SJSA1 (cell line): ENCODE data around the gene PHACTR3. TPM values are rescaled to one million over a fixed set of nuclear protein-coding genes. Genes with fewer than 3 reads are reported as not detected.

Source experiments
- DNase-seq, 2 experiments: peaks; one replicate each; pipeline ENCODE4 v3.0.0-alpha.2; 2015 to 2020; ENCODE audit warnings: low spot score in 2 of 2, low read depth in 1 of 2
- H3K27ac ChIP-seq: fragments of 250-450 bp; sonication (Bioruptor Pico); 2 replicates; pipeline ENCODE4 v1.5.1; 2020; ENCODE audit warnings: mild to moderate bottlenecking, moderate library complexity
- H3K27me3 ChIP-seq: fragments of 250-450 bp; sonication (Bioruptor Pico); replicated peaks from 2 replicates; pipeline ENCODE4 v1.5.1; 2020; ENCODE audit warnings: mild to moderate bottlenecking, moderate library complexity
- H3K36me3 ChIP-seq: fragments of 250-450 bp; sonication (Bioruptor Pico); 2 replicates; pipeline ENCODE4 v1.5.1; 2020; ENCODE audit warnings: mild to moderate bottlenecking
- H3K4me1 ChIP-seq: fragments of 250-450 bp; sonication (Bioruptor Pico); replicated peaks from 2 replicates; pipeline ENCODE4 v1.6.1; 2021; ENCODE audit warnings: mild to moderate bottlenecking
- H3K4me3 ChIP-seq: fragments of 250-450 bp; sonication (Bioruptor Pico); 2 replicates; pipeline ENCODE4 v1.5.1; 2020; ENCODE audit warnings: mild to moderate bottlenecking
- H3K9me3 ChIP-seq: fragments of 250-450 bp; sonication (Bioruptor Pico); replicated peaks from 2 replicates; pipeline ENCODE4 v1.5.1; 2020; ENCODE audit warnings: mild to moderate bottlenecking
- total RNA-seq: library from RNA; depleted of rRNA; stranded (reverse); fragments of >200 nt; shearing (Covaris generic); gene quantifications from 2 replicates; pipeline ENCODE4 v1.2.3, GENCODE V29; 2014

The PHACTR3 gene
- total RNA-seq, 1 experiment from 2014 or later: not detected

DNA sequence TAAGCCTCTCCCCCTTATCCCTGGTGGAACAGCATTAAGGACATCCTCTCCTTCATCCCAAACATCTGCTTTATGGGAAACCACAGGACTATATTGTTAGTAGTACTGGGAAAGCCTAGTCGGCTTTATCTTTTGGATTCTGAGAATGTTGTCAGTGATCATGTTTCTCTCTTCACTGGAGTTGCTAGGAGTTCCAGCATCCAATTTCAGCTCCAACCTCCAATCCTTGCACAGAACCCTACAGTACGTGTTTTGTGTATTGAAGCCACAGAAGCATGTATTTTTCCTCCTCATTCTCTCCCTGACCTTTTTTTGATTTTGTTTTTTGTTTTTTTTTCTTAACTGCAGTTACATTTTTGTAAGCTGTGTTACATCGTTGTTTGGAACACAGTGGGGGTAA, 84.0 kb downstream of the PHACTR3 start:
- Histone ChIP-seq H3K36me3 (no peaks in the 10 kb centered on the region), H3K27ac (no peak overlapping the region), H3K9me3 (no peaks in the 10 kb centered on the region), H3K27me3 (no peaks in the 10 kb centered on the region), H3K4me3 (no peak overlapping the region), H3K4me1 (no peaks in the 10 kb centered on the region)
- no peak for DNase-seq

DNA sequence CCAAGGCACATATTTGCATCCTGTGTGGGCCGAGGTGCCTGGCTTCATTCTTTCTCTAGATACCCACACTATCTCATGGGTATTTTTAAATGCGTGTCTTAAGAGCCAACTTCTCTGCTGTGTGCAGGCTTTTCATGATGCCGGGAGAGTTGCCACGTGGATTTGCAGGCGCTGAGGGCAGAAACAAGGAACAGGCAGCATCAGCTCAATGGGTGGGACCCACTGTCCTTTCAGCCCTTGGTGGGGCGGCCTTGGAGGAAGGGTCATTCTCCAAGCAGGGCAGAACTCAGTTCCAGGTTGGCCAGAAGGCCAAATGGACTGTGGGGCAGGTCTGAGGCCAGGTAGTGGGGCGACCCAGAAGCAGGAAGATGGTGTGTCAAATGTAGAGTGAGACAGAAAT, 84.7 kb downstream of the PHACTR3 start:
- H3K4me3 ChIP-seq: no peak overlapping the region

DNA sequence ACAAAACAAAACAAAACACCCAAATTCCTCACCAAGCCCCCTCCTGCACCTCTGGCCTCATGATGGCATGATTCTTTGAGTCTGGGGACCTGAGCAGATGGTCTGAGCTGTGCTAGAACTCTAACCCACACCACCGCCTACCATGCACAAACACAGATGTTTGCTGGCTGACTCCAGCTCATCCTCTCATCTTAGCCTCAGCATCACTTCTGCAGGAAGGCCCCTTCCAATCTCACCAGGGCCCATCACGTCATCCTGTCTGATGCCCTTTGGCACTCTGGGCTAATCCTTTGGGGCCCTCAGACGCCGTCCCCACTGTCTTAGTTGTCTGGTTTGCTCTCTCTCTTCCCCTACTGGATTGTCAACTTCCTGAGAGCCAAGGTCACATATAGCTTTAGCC, 85.8 kb downstream of the PHACTR3 start:
- DNase-seq: no peak
- no peaks in the 10 kb centered on the region for H3K27me3 ChIP-seq
- no peak overlapping the region for H3K4me3 ChIP-seq
- no peaks in the 10 kb centered on the region for H3K4me1 ChIP-seq
- no peaks in the 10 kb centered on the region for H3K9me3 ChIP-seq
- H3K36me3 ChIP-seq: no peaks in the 10 kb centered on the region
- no peak overlapping the region for H3K27ac ChIP-seq

More for the DNA sequence above, 84.7 kb downstream of the PHACTR3 start:
- H3K27ac ChIP-seq: no peak overlapping the region
- DNase-seq: no peak
- no peaks in the 10 kb centered on the region for H3K9me3 ChIP-seq
- no peaks in the 10 kb centered on the region for H3K36me3 ChIP-seq
- no peaks in the 10 kb centered on the region for H3K27me3 ChIP-seq
- no peaks in the 10 kb centered on the region for H3K4me1 ChIP-seq

DNA sequence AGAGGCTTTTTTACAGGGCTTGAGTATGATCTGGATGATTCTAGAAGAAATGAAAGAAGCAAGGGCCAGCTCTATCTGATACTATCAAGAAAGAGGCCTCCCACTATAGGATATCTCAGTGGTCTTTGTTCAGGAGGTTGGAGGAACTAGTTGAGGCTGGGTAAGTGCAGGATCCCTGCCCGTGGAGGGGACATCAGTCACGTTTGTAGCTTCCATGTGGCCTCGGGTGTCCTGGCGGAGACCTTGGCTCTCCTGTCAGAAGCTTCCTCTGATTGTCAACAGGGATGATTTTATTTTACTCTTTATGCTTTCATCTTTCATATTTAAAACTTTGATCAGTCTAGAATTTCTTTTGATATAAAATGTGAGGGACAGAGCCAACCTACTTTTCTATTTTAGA, 86.6 kb downstream of the PHACTR3 start:
- Histone ChIP-seq H3K27ac (no peak overlapping the region), H3K36me3 (no peaks in the 10 kb centered on the region)
- DNase-seq: no peak

GRCh38 chr20:59692139-59692538, 87.8 kb downstream of the PHACTR3 start:
- DNase-seq: no peak
- H3K27me3 ChIP-seq: no peaks in the 10 kb centered on the region
- H3K36me3 ChIP-seq: no peaks in the 10 kb centered on the region
- no peaks in the 10 kb centered on the region for H3K4me1 ChIP-seq
- no peak overlapping the region for H3K27ac ChIP-seq
- H3K9me3 ChIP-seq: no peaks in the 10 kb centered on the region
- no peak overlapping the region for H3K4me3 ChIP-seq

More for the DNA sequence above, 86.6 kb downstream of the PHACTR3 start:
- H3K4me1 ChIP-seq: no peaks in the 10 kb centered on the region
- H3K9me3 ChIP-seq: no peaks in the 10 kb centered on the region
- no peak overlapping the region for H3K4me3 ChIP-seq
- no peaks in the 10 kb centered on the region for H3K27me3 ChIP-seq

DNA sequence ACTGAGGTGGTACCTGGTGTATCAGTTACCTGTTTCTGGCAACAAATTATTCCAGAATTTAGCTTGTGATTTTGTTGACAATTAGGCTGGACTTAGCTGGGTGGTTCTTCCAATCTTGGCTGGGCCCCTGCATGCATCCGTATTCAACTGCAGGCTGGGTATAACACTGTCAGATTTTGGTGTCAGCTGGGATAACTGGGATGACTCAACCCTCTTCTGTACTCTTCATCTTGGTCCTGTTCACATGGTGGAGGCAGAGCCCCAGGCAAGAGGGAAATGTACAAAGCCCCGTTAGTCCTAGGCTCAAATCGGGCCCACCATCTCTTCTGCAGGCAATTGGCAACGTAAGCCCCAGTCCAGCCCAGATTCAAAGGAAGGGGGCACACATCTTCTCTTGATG, 89.2 kb downstream of the PHACTR3 start:
- no peaks in the 10 kb centered on the region for H3K27me3 ChIP-seq
- no peak for DNase-seq
- no peaks in the 10 kb centered on the region for H3K4me1 ChIP-seq
- no peak overlapping the region for H3K4me3 ChIP-seq
- H3K9me3 ChIP-seq: no peaks in the 10 kb centered on the region
- H3K27ac ChIP-seq: no peak overlapping the region
- H3K36me3 ChIP-seq: no peaks in the 10 kb centered on the region

DNA sequence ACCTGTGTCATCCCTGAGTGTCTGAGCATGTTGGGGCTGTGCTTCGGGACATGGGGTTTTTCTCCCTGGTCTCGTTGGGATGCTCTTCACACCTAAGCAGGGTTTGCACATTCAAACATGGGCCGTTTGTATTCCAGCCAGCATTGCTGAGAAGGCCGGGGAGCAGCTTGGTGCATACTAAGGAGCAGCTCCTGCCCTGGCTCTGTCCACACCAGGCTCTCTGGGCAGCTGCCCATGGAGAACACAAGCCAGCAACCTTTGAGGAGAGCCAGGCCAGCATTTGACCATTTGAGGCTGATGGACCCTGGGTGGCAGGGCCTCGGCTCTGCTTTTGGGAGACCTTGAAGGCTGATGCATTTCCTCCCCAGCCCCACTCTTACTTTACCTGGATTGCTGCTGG, 92.1 kb downstream of the PHACTR3 start:
- Histone ChIP-seq H3K4me3 (no peak overlapping the region), H3K36me3 (no peaks in the 10 kb centered on the region), H3K9me3 (no peaks in the 10 kb centered on the region), H3K27ac (no peak overlapping the region), H3K27me3 (no peaks in the 10 kb centered on the region), H3K4me1 (no peaks in the 10 kb centered on the region)
- DNase-seq: no peak

DNA sequence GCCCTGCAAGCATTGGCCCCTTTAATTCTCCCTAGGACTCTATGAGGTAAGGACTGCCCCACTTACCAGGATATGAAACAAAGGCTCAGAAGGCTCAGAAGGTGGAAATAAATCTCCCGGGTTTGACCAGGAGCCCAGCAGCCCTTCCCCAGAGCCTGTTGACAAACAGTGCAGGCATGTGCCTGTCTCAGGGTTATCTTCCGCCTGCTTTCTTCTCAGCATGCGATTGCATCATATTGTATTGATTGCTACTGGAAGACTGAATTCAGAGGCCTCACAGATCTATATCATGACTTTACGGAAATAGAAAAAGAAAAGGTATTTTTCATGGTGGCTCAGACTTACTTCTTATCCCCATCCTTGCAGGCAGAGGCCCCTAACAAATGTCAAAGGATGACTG, 92.7 kb downstream of the PHACTR3 start:
- no peak for DNase-seq
- Histone ChIP-seq H3K9me3 (no peaks in the 10 kb centered on the region), H3K27me3 (no peaks in the 10 kb centered on the region), H3K27ac (no peak overlapping the region), H3K36me3 (no peaks in the 10 kb centered on the region), H3K4me1 (no peaks in the 10 kb centered on the region), H3K4me3 (no peak overlapping the region)

GRCh38 chr20:59698598-59698997, 94.3 kb downstream of the PHACTR3 start:
- no peaks in the 10 kb centered on the region; the same call in 1 of the 2 replicates for H3K27me3 ChIP-seq
- no peaks in the 10 kb centered on the region for H3K9me3 ChIP-seq
- no peak overlapping the region for H3K4me3 ChIP-seq
- DNase-seq: no peak
- H3K27ac ChIP-seq: no peak overlapping the region
- H3K36me3 ChIP-seq: no peaks in the 10 kb centered on the region
- no peaks in the 10 kb centered on the region for H3K4me1 ChIP-seq

GRCh38 chr20:59701236-59701635, 96.9 kb downstream of the PHACTR3 start:
- H3K36me3 ChIP-seq: no peaks in the 10 kb centered on the region

GRCh38 chr20:59703046-59703445, 98.7 kb downstream of the PHACTR3 start:
- Histone ChIP-seq H3K27me3 (no peaks in the 10 kb centered on the region; the same call in 1 of the 2 replicates), H3K36me3 (no peaks in the 10 kb centered on the region), H3K4me1 (no peaks in the 10 kb centered on the region), H3K27ac (no peak overlapping the region), H3K9me3 (no peaks in the 10 kb centered on the region), H3K4me3 (no peak overlapping the region)
- no peak for DNase-seq

More at GRCh38 chr20:59701236-59701635, 96.9 kb downstream of the PHACTR3 start:
- H3K27ac ChIP-seq: no peak overlapping the region
- H3K27me3 ChIP-seq: no peaks in the 10 kb centered on the region; the same call in 1 of the 2 replicates
- H3K9me3 ChIP-seq: no peaks in the 10 kb centered on the region
- no peak overlapping the region for H3K4me3 ChIP-seq
- DNase-seq: peak in 1 of 2 experiments; percentile 3
- no peaks in the 10 kb centered on the region for H3K4me1 ChIP-seq

DNA sequence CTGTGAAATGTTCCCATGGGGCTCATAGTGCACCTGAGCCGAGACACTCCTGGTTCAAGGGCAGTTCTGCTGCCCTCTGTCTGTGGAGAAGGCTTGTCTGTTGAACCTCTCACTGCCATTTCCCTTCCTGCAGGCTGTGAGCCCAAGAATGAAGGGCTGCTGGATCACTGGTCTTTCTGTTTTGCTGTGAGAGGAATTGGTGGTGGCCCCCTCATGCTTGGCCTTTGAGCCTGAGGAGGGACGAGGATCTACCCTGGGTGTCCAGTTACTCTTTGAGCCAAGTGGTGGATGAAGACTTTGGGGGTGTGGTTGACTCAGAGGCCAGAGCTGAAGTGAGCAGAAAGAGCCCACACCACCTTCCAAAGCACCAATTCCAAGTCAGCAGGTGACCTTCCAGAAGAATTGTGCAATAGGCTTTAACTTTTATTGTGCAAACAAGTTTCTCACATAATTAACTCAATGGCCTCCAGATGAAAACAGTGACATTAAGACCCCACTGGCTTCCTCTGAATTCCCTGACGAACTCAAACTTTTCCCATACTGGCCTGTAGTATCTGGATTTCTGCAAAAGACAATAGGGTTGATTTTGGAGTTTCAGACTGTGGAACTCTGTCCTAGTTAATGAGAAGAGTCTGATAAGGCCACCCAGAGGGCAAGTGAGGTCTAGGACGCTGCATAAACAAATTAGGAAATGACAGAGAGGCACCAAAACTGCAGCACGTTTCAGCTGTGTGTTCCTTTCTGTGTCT, 101.5 kb downstream of the PHACTR3 start:
- no peak overlapping the region for H3K27ac ChIP-seq
- DNase-seq: no peak
- H3K27me3 ChIP-seq: no peaks in the 10 kb centered on the region; the same call in 1 of the 2 replicates
- H3K4me1 ChIP-seq: no peaks in the 10 kb centered on the region
- H3K36me3 ChIP-seq: no peaks in the 10 kb centered on the region
- H3K4me3 ChIP-seq: no peak overlapping the region
- no peaks in the 10 kb centered on the region for H3K9me3 ChIP-seq

- no peak overlapping the region for H3K27ac ChIP-seq
- H3K4me3 ChIP-seq: no peak overlapping the region
- no peaks in the 10 kb centered on the region for H3K9me3 ChIP-seq
- no peaks in the 10 kb centered on the region for H3K4me1 ChIP-seq
- H3K27me3 ChIP-seq: no peaks in the 10 kb centered on the region; the same call in 1 of the 2 replicates
- DNase-seq: no peak
- no peaks in the 10 kb centered on the region for H3K36me3 ChIP-seq
These were observed 102.0 kb downstream of the PHACTR3 start for GRCh38 chr20:59706400-59706693.

DNA sequence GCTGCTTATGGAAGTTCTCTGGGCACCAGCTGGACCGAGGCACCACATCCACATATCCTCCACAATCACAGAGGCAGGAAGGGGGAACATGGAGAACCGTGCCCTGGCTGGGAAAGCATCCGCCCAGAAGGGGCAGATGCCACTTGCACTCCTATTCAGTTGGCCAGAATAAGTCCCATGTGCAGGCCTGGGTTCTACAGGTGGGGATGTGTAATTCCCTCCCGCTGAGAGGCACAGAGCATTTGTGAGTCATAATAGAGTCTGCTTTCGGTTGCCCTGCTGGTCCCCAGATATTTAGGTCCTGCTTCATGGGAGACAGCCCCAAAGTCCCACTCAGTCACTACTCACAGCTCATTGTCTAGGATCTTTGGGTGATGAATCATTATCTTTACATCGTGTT, 104.0 kb downstream of the PHACTR3 start:
- no peak overlapping the region for H3K27ac ChIP-seq
- no peaks in the 10 kb centered on the region for H3K4me1 ChIP-seq
- no peak for DNase-seq
- no peaks in the 10 kb centered on the region for H3K36me3 ChIP-seq
- H3K9me3 ChIP-seq: no peaks in the 10 kb centered on the region
- no peak overlapping the region for H3K4me3 ChIP-seq
- H3K27me3 ChIP-seq: no peaks in the 10 kb centered on the region; the same call in 1 of the 2 replicates

DNA sequence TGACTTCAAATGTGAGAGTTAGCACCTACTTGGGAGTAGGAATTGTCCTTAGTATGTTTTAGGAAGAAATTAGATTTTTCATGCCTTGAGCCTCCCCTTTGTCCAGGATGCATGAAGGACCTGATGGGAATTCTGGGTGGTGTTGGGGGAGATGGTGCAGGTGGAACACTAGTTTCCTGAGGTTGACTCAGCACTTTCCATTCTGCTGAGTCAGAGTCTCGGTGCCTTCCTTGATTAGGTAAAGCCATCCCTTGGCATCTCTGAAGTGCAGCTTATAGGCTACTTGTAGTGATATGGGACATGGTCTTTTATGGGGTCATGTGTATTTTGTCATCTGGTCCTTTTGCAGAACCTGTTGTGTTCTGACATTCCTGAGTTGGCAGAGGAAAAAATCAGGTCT, 105.3 kb downstream of the PHACTR3 start:
- no peaks in the 10 kb centered on the region for H3K9me3 ChIP-seq

More for the DNA sequence above, 105.3 kb downstream of the PHACTR3 start:
- H3K27me3 ChIP-seq: no peaks in the 10 kb centered on the region
- no peak overlapping the region for H3K4me3 ChIP-seq
- H3K27ac ChIP-seq: no peak overlapping the region
- H3K36me3 ChIP-seq: no peaks in the 10 kb centered on the region
- no peak for DNase-seq
- H3K4me1 ChIP-seq: no peaks in the 10 kb centered on the region
